Activated naive CD4-positive, alpha-beta T cell (primary cell): Measurements from ENCODE around the gene SLC39A11.
"Not testable (repeated sequence)": the region's sequence is repeated elsewhere in the genome, so short reads cannot be mapped to it uniquely, and the experiment has no call there.

Experiments
- DNase-seq, 4 experiments: peaks; one replicate each; lab custom pipeline; 2025; lab: John Stamatoyannopoulos, UW

The SLC39A11 gene, protein sequence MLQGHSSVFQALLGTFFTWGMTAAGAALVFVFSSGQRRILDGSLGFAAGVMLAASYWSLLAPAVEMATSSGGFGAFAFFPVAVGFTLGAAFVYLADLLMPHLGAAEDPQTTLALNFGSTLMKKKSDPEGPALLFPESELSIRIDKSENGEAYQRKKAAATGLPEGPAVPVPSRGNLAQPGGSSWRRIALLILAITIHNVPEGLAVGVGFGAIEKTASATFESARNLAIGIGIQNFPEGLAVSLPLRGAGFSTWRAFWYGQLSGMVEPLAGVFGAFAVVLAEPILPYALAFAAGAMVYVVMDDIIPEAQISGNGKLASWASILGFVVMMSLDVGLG

DNA sequence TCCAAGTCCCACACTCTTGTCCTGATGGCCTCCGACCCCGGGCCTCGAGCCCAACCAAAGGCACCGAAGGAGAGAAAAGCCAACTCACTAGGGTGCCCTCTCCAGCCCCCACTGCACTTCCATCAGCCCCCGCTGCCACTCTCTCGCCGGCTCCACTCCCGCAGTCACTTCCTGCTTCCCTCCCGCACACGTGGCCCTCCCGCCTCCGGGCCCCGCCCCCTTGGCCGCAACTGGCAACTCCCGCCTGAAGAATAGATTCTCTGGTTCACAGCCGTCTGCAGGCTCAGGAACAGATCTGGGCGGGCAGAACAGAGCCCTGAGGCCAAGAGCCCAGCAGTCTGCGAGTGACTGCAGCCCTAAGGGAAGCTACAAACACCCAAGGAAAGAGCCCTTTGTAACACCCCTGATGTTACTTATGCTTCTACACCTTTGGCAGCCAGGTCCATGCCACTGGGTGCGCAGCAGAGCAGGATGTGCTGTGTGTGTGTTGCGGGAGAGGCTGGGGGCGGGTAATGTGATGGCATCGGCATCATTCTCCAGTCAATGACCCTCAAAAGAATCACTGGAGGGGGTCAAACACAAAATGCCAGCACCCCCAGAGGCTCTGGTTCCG, at the start of gene SLC39A11:
Gene SLC39A11, minus strand, starts transcription at position 166 of the 613 bp plus-strand sequence. CDS start 3,924 bp downstream, outside the sequence.
- peak; percentile 56 to 80 (median 71) for DNase-seq

DNA sequence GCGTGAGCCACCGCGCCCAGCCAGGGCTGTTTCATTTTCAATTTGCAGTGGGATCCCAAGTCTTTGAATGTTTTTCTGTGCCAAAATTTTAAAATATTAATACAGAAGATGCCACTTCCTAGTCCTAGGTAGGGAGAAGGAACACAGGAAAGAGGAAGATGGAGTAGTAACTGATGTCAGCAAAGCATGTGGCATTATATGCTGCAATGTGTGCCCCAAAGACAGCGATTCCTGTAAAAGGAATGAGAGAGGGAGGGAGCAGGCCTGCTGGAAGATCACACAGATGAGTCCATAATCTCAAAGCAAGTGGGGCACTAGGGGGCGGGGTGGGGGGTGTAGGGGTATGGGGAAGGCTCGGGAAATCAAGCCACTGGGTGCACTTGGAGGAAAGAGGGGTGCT, 48.9 kb upstream of the SLC39A11 start:
- DNase-seq: no peak

DNA sequence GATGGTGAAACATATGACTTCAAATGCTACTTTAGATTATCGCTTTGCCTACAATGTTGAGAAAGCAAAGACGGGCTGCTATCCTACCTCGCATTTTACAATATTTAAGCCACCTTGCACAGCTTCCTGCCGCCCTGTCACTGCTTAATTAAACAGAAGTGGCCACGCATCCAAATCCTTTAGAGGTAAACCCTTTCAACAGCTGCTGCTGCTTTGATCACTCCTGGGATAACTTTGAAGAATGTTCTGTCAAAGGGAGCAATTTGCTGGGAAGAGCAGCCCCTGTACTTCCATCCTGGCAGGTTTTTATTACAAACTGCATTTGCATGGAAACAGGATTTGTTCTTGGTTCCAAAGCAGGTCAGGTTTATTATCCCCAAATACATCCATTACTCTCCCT, 48.1 kb upstream of the SLC39A11 start:
- DNase-seq: no peak

DNA sequence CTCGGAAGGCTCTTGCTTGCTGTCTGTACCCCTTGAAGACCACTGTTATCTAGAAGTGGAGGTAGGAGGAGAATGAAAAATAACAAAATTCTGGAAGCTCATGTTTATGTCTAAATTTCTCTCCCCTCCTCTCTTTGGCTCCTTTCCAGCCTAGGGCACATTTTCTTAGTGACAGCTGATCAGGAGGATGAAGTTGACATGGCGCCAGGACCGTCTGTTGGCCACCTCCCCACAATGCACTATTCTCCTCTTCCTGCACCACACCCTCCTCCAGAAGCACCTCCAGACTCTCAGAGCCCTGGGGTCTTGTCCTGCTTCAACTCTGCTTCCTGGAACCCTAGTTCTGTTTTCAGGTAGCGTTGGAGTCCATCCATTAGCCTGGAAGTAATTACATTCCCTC, 46.8 kb upstream of the SLC39A11 start:
- DNase-seq: no peak

DNA sequence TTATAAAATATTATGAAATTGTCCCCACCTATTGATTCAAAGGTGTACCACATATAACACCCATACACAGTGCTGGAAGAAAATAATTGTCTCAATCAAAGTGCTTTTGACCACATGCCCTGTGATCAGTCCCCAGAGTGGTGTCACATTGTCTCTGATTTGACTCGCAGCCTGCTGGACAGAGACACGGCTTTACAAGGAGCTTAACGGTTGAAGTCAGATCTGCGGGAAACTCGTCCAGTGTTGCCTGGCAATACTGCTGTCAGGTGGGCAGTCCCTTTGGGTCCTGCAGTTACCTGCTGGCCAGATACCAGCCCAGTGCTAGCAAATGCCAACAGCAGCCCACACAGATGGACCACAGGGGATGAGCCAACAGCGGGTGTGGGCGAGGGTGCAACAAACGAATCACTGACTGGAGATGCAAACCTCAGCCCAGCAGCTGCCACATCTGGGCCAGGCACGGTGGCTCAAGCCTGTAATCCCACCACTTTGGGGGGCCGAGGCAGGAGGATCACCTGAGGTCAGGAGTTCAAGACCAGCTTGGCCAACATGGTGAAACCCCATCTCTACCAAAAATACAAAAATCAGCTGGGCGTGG, 46.2 kb upstream of the SLC39A11 start:
- DNase-seq: no peak

DNA sequence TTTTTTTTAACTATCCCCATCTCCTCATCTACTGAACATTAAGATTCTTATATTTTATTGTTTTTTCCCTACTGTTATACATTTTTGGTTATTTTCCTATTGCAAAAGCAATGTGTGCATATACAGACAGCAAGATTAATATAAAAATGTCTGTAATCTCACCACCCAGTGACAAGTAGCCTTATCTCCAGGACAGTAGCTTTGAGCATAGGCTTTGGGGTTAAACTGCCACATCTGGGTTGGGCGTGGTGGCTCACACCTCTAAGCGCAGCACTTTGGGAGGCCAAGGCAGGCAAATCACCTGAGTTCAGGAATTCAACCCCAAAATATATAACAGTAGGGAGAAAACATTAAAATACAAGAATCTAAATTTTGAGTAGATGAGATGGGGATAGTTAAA, 44.9 kb upstream of the SLC39A11 start:
- no peak for DNase-seq

DNA sequence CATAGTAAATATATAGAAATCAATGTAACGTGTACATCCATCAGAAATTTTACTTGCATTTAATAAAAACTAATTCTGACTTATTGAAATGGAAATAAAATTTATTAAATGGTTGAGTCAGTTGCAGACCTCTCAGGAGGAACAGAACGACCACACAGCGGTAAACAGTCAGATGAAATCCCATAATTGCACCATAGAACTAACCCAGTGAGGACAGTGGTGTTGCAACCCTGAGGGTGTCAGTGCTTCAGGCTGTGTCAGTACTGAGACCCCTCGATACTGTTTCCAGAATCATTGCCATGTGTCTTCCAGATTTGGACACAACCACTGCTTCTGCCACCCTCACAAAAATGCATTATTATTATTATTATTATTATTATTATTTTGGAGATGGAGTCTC, 43.3 kb upstream of the SLC39A11 start:
- DNase-seq: no peak

DNA sequence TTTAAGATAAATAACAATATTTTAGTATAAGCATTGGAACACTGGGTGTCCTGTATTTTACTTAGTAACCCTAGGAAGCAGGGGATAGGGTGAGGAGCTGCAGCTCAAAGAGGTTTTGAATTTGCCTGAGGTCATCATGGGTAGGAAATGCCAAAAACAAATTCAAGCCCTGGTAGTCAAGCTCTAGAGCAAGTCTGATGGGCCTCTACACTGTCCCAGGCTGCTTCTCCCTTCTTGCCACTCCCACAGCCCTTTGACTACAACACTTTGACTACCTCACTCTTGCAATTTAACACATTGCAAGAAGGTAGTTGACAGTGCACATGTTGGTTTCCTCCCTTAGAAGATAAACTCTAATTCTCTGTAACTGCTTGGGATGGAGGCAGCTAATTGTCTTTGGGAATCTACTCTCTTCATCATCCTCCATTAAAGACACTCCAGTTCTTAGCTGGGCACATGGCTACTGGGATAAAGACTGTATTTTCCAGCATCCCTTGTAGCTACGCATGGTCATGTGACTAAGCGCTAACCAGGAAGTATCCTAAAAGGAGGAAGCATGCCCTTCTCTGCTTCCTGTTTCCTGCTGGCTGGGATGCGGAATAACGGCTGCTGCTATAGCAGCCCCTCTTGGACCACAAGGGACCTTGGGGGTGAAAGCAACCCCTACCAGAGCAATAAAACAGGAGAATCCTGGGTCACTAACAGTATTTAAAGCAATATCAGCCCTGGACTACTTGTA, 41.6 kb upstream of the SLC39A11 start:
- no peak for DNase-seq

DNA sequence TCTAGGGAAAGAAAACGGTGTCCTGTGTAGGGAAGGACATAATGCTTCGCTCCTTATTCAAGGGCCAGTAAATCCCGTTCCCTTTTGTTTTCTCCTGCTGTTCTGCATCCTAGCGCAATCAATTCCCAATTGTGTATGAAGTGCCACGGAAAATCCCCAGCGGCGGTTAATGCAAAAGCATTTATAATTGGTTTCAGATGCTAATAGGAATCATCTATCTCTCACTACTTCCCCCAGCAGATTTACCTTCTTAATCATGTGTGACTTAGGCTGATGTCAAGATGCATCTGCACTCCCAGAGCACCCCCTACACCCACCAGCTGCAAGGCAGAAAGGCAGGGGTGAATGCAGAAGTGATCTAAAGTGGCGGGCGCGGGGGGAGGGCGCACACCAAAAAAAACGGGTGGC, 39.6 kb upstream of the SLC39A11 start:
- DNase-seq: no peak

DNA sequence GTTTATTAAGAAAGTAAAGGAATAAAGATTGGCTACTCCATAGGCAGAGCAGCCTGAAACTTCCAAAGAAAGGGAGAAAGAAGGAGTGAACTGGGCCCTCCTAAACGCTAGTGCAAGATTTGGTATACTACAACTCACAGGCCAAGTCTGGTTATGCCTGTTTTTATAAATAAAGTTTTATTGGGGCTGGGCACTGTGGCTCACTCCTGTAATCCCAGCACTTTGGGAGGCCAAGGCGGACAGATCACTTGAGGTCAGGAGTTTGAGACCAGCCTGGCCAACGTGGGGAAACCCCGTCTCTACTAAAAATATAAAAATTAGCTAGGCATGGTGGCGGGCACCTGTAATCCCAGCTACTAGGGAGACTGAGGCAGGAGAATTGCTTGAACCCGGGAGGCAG, 39.0 kb upstream of the SLC39A11 start:
- DNase-seq: not testable (repeated sequence)

DNA sequence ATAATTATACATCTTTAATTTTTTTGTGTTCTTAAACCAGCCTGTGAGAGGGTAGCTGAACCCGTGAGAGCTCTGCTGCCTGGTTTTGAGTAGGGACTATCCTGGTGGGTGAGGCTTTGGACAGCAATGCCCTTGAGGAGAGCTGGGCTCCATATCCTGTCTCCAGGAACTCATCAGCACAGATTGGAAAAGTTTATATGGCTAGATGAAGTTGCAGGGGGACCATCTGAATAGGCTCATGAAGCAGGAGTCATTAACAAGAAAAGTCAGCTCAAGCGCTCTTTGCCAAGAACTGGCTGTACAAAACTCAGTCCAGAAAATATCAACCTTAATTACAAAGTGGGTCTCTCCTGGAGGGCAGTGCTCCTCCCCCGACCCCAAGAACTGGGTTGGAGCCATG, 38.5 kb upstream of the SLC39A11 start:
- no peak for DNase-seq

DNA sequence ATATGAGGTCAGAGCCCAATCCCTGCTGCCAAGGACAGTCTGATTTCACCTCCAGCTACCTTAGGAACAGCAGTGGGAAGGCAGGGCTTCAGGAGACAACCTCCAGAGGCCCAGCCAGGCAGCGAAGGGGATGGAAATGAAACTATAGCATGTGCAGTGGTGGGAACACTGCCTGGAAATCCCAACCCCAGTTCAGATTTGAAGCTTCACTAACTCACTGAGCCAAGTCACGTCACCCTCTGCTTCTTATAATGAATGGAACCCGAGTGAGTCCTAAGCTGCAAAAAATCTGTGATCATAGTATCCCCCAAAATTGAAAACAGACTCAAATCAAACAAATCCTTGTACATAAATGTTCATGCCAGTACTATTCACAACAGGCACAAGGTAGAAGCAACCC, 36.0 kb upstream of the SLC39A11 start:
- DNase-seq: no peak

DNA sequence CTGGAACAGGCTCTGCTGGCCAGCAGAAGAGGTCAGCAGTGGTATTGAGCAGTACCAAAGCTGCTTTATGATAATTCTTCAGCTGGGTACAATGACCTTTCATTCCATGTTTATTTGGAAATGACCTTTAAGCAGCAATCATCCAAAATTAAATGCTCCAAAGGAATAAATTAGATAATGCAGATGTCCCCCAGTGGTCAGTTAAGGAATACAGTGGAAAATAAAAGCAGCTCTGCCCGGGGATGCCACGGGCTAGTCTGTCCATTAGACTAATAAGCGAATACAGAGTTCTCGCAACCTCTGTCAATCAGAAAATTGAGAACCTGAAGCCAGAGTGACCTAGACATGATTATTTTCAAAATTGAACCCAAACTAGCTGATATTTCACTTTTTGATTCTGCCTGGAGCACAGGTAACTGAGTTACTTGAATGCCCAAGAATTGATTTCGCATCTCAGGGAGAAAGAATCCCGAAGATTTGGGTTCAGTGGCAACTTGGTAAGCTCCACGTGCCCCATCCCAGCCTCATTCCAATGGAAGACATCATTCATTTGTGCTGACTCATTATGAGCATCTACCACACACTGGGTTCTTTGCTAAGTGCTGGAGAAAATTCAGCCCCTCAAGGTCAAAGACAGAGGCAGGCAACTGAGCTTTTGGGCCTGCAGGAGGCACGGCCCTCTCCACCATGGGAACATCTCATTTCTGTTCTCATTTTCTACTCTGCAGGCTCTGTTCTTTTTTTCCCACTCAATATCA, 34.4 kb upstream of the SLC39A11 start:
- DNase-seq: no peak

DNA sequence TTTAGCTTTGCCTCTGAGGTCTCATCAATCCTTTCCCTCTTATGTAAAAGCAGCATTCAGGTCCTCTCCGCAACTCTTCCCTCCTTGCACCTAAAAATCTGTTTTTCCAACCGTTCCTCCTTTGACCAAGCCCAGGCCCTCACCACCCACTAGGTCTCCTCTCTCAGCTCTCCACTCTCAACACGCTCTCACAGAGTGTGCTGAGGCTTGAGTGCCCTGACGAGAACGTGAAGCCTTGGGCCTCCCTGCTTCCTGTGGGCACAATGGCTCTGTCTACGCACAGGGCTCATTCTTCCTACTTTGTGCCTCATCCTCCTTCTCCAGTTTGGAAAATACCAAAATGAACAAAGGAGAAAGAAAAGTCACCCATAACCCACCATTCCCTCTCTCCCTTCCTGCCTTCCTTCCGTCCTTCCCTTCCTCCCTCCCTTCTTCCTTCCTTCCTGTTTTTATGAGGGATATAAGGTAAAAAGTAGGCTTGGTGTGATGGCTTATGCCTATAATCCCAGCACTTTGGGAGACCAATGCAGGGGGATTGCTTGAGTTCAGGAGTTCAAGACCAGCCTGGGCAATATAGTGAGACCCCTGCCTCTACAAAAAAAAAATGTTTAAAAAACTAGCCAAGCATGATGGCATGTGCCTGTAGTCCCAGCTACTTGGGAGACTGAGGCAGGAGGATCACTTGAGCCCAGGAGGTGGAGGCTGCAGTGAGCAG, 31.3 kb upstream of the SLC39A11 start:
- no peak for DNase-seq

DNA sequence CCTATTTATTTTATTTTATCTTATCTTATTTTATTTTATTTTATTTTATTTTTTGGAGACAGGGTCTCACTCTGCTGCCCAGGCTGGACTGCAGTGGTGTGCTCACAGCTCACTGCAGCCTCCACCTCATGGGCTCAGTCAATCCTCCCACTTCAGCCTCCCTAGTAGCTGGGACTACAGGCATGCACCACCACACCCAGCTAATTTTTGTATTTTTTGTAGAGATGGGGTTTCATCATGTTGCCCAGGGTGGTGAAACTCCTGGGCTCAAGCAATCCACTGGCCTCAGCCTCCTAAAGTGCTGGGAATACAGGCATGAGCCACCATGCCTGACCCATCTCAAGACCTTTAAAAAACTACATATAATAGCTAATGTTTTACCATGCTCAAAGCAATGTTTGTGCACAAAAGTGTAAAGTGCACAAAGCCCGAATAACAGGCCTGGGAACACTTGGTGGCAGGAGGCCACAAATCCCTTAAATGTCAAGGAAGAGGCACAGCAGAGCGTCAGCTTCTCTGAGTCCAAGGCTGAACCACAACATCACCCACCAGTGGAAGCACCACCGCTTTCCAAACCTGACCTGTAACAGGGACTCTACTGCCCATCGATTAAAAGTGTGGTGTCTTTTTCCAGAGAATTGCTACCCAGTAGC, 30.6 kb upstream of the SLC39A11 start:
- no peak for DNase-seq

DNA sequence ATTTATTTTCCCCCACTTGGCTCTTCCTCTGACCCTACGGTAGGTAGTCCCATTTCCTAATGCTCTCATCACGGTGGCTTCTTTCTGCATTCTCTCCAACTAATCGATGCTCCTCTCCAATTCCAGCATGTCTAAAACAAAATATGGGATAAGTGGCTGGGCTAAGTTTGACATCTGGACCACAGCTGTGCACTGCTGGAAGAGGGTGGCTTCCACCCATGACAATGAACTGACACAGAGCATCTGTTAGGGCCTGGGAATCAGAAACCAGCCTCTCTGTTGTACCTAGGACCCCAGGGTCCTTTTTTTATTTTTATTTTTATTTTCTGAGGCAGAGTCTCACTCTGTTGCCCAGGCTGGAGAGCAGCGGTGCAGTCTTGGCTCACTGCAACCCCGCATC, 29.0 kb upstream of the SLC39A11 start:
- no peak for DNase-seq

DNA sequence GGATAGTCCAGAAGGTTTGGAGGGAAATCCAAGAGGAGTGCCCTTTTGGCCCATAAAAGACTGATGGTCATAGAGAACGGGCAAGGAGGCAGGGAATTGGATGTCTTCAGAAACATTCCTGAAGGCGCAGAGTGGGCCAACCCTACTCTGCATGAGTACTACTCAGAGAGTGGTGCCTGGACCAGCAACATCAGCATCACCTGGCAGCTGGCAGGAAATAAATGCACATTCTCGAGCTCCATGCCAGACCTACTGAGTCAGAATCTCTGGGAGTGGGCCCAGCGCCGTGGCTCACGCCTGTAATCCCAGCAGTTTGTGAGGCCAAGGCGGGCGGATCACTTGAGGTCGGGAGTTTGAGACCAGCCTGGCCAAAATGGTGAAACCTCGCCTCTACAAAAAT, 27.1 kb upstream of the SLC39A11 start:
- DNase-seq: no peak

DNA sequence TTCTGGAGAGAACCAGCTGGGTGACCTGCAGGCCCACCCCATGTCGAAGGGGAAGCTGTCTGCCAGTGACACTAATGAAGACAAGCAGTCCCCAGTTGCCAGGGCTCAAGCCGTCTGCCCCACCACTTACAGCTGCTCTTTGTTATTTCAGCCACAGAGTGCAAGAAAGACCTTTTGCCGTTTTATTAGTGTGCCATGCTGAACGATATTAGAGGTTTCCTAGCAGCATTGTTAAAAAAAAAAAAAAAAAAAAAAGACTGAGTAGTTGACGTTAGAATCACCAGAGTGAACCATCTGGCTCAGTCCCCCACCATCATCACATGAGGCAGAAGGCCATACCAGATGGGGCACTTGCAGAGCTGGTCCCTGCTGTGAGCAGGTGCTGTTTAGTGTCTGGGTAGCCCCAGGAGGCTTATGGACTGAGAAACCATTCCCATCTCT, 26.5 kb upstream of the SLC39A11 start:
- no peak for DNase-seq

DNA sequence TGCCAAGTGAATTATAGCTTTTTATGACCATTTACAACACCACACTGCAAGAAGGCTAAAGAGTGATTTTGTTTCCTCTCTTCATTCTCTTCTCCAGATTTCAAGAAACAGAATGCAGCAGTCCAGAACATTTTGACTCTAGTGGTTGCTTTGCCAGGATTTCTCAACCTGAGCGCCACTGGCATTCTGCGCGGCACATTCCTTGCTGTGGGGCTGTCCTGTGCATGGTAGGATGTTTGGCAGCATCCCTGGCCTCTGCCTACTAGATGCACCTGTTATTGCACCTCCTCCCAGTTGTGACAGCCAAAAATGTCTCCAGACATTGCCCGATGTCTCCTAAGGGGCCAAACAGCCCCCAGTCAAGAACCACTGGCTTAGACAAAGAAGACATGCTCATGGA, 25.7 kb upstream of the SLC39A11 start:
- DNase-seq: no peak

DNA sequence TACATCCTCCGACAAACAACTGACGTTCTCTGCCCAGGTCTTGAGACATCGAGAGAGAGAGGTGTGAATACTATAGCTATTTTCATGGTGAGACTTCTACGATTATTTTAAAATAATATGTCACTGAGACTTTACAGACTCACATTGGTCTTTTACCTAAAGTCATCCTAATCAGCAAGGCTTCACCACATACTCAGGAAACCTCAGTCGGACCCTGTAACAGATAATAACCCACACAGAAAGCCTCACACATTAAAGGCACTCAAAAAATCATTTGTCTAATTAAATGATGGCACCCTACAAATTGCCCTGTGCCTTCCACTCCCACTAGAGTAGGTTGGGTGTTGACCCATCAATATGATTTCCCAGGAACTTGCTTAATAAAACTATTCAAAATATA, 19.8 kb upstream of the SLC39A11 start:
- DNase-seq: no peak

DNA sequence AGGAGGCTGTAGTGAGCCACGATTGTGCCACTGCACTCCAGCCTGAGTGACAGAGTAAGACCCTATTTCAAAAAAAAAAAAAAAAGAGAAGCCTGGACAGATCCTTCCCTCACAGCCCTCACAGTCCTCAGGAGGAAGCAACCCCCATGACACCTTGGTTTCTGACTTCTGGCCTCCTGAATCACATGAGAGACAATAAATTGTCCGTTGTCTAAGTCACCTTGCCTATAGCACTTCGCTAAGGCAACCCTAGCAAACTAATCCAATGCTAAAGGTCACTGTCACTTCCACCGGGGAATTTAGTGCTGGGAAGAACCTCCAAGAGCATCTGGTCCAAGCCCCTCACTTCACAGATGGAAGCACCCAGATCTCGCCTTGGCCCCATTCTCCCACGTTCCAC, 18.9 kb upstream of the SLC39A11 start:
- DNase-seq: no peak
